Activated T-cell treated with anti-CD3 and anti-CD28 coated beads, Interleukin-2, amount 50 U/mL, for 72 hours (primary cell): Measurements from ENCODE around the gene KCNIP1. TPM values are rescaled to one million over a fixed set of nuclear protein-coding genes. Genes with fewer than 3 reads are reported as not detected.

Experiments
- ATAC-seq, 2 donors: fragments of 150-1000 bp; cut with Tn5 transposase; replicated peaks in 1 of 2; 2 replicates each; pipeline ENCODE4 v1.10.0; 2021; ENCODE audit warnings: moderate library complexity in 2 of 2, mild to moderate bottlenecking in 1 of 2
- DNase-seq, 2 donors: peaks; one replicate each; pipeline ENCODE4 v3.0.0; 2021 to 2022; ENCODE audit warnings: mixed read lengths in 1 of 2
- H3K27ac Mint-ChIP-seq: one replicate; pipeline ENCODE4 v1.8.0; 2022; ENCODE audit warnings: mild to moderate bottlenecking, moderate library complexity, mixed read lengths
- H3K27me3 Mint-ChIP-seq: one replicate; pipeline ENCODE4 v1.8.0; 2022; ENCODE audit warnings: low read depth, mixed read lengths
- H3K36me3 Mint-ChIP-seq, 2 donors: one replicate each; pipeline ENCODE4 v1.8.0; 2022; ENCODE audit warnings: mixed read lengths in 2 of 2, mild to moderate bottlenecking in 1 of 2; ENCODE audit not compliant: insufficient read depth in 2 of 2
- H3K4me1 Mint-ChIP-seq: one replicate; pipeline ENCODE4 v1.8.0; 2022; ENCODE audit warnings: low read depth, mixed read lengths
- H3K4me3 Mint-ChIP-seq, 2 donors: one replicate each; pipeline ENCODE4 v1.8.0; 2022; ENCODE audit warnings: mild to moderate bottlenecking in 2 of 2, mixed read lengths in 2 of 2, moderate library complexity in 2 of 2
- H3K9me3 Mint-ChIP-seq, 2 donors: one replicate each; pipeline ENCODE4 v1.8.0; 2022; ENCODE audit warnings: mixed read lengths in 2 of 2
- total RNA-seq, 2 donors: library from RNA; stranded (reverse); gene quantifications; one replicate each; pipeline ENCODE4 v1.2.3, GENCODE V29; 2022

The KCNIP1 gene
- total RNA-seq, 2 donors from 2014 or later, result not detected

DNA sequence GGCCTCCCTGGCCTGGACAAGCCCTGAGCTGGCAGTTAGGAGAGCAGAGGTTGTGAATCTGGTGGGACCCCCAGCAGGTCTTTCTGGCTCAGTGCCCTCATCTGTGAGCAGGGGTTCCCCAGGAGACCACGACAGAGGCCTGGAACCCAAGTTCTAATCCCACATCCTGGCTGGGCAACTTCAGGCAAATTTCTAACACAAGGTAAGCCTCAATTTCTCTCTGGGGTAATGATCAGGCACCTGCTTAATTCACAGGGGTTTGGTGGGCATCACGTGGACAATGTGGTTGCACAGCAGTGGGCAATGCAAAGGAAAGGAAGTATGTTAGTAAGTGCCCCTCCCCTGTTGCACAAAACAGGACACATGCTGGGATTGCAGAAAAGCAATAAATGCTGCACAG lies 1.9 kb upstream of the KCNIP1 start:
- Mint-ChIP-seq H3K4me3 (no peak overlapping the region), H3K27ac (no peak overlapping the region), H3K9me3 (no peaks in the 10 kb centered on the region), H3K4me1 (no peaks in the 10 kb centered on the region), H3K36me3 (peaks cover 0 to 2% of the 10 kb centered on the region in 2 donors), H3K27me3 (peaks cover 60% of the 10 kb centered on the region)
- no peak for DNase-seq
- no peak for ATAC-seq

DNA sequence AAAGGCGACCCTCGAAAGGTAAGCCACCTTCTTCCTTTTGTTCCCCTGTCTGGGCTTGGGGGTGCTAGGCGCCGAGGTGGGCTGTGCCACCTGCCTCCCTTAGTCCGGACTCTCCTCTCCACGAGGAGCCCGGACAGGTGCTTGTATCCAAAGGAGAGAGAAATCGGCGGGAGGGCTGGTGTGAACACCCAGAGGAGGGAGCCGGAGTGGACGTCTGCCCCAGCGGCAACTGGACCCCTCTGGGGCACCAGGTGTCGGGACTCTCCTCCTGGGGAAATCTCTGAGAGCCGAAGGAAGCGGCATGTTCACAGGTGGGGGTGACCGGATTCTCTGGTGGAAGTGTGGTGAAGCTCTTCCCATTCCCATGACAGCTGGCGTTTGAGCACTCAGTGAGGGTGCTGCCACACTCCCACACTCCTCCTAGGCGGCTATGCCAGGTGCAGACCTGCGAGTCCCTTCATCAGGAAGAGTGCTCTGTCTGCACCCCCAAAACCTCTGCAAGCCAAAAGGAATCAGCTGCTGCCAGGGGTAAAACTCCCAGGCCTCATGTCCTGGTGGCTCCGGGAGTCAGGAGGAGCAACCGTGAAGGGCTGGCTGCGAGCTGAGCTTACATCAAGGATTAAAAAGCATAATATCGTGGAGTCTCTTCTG lies 921 bp downstream of the KCNIP1 start:
- H3K36me3 Mint-ChIP-seq, result peaks cover 0 to 2% of the 10 kb centered on the region in 2 donors
- no peaks in the 10 kb centered on the region for H3K4me1 Mint-ChIP-seq
- H3K27ac Mint-ChIP-seq, result no peak overlapping the region
- peaks cover 51% of the 10 kb centered on the region for H3K27me3 Mint-ChIP-seq
- no peak for ATAC-seq
- H3K4me3 Mint-ChIP-seq, result no peak overlapping the region
- DNase-seq, result no peak
- no peaks in the 10 kb centered on the region for H3K9me3 Mint-ChIP-seq

DNA sequence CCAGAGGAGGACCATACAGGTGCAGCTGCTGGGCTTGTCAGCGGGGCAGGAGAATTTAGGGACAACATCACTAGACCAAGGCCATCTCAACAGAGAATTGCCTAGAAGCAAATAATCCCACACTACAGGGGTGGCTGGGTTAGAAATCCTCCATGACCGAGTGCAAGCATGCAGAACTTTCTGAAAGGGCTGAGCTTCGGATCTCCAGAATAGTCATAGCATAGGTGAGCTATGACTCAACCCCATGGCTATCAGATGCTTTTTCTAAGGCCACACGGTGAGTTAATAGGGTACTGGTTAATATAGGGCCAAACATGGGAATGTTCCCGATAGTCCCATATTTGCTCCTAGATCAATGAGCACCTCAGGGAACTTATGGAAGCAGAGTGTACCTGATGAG lies 4.2 kb downstream of the KCNIP1 start:
- no peak for DNase-seq
- no peak overlapping the region for H3K27ac Mint-ChIP-seq
- H3K36me3 Mint-ChIP-seq, result no peaks in the 10 kb centered on the region
- ATAC-seq, result no peak
- H3K9me3 Mint-ChIP-seq, result no peaks in the 10 kb centered on the region
- no peaks in the 10 kb centered on the region for H3K4me1 Mint-ChIP-seq
- H3K27me3 Mint-ChIP-seq, result peaks cover 21% of the 10 kb centered on the region
- H3K4me3 Mint-ChIP-seq, result no peak overlapping the region

DNA sequence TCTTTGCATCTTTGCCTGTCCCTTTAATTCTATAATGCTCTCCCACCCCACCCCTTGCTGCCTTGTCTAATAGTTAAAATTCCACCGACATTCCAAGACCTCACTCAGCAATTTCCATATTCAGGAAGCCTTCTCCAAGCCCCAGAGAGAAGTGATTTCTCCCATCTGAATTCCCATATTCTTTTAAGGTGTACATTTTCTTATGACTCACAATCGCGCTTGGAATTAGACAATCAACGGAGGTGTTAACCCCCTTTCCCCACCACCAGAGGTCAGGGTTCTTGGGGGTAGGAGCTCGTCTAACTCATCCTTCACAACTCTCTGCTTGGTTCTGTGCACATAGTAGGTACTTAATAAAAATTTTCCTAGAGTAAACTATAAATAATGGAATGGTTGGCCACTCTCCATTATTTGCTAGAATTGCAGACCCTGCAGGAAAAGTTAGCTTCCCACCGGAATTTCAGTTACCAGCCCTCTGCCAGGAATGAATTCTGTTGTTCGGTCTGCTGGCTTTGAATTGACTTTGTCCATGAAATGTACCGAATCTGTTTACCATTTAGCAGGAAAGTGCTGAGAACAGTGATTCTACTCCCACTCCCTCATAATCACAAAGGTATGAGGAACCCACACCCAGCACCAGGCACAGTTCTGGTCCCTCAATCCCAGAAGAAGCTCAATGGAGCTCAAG lies 5.0 kb downstream of the KCNIP1 start:
- no peak overlapping the region for H3K4me3 Mint-ChIP-seq
- no peaks in the 10 kb centered on the region for H3K4me1 Mint-ChIP-seq
- peaks cover 21% of the 10 kb centered on the region for H3K27me3 Mint-ChIP-seq
- H3K27ac Mint-ChIP-seq, result no peak overlapping the region
- H3K36me3 Mint-ChIP-seq, result no peaks in the 10 kb centered on the region
- no peaks in the 10 kb centered on the region for H3K9me3 Mint-ChIP-seq
- DNase-seq, result no peak
- no peak for ATAC-seq

DNA sequence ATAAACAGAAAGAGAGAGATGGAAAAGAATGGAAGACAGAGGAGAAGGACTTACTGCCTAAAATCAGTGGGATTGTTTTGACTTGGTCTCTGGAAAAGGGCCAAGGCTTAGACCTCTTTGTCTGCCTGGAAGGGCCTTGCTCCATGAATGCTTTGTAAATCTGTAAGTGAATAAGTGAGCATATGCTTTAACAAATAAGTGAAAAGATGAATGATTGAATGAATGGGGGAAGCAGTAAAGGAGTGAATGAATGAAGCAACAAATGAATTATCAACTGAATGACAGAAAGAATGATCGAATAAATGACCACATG lies 5.5 kb downstream of the KCNIP1 start:
- Mint-ChIP-seq H3K27ac (no peak overlapping the region), H3K4me1 (no peaks in the 10 kb centered on the region), H3K36me3 (no peaks in the 10 kb centered on the region), H3K27me3 (peaks cover 21% of the 10 kb centered on the region), H3K4me3 (no peak overlapping the region), H3K9me3 (no peaks in the 10 kb centered on the region)
- no peak for DNase-seq
- no peak for ATAC-seq

DNA sequence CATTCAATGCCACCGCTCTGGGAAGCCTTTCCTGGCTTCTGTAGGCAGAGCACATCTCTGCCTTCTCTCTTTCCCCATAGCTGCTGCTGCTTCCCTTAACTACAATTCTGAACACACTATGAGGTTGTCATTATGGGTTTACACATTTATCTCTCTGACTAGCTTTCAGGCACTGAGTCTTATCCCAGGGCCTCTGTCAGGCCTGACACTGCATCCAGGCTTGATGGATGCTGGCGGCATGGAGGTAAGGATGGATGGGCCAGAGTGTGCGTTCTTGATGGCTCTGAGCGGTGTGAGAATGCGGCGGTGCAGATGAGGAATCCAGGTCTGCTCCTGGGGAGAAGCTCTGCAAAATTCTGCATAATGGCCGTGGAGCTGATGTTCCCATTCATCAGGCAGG lies 6.3 kb downstream of the KCNIP1 start:
- H3K9me3 Mint-ChIP-seq, result no peaks in the 10 kb centered on the region
- H3K27ac Mint-ChIP-seq, result no peak overlapping the region
- no peak for DNase-seq
- no peaks in the 10 kb centered on the region for H3K4me1 Mint-ChIP-seq
- no peak for ATAC-seq
- no peak overlapping the region for H3K4me3 Mint-ChIP-seq
- H3K27me3 Mint-ChIP-seq, result peaks cover 13% of the 10 kb centered on the region
- H3K36me3 Mint-ChIP-seq, result no peaks in the 10 kb centered on the region

DNA sequence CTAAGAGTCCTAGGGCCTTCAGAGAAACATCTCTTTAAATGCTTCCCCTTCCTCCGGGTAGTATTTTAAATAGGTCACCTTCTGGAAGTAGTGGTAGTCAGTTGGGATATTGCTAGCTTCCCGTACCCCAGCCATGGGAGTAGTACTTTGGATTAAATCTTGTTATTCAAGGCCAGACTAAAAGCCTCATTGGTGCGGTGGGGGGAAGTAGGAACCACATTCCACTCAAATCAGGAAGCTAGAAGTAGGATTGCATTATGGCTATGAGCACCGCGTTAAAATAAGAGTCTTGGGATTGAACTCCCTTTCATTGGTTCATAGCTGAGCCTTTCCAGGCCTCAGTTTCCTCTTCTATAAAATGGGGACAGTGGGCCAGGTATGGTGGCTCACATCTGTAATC lies 6.7 kb downstream of the KCNIP1 start:
- H3K27me3 Mint-ChIP-seq, result peaks cover 8% of the 10 kb centered on the region
- ATAC-seq (no peak), DNase-seq (no peak)
- H3K9me3 Mint-ChIP-seq, result no peaks in the 10 kb centered on the region
- no peak overlapping the region for H3K27ac Mint-ChIP-seq
- H3K4me1 Mint-ChIP-seq, result no peaks in the 10 kb centered on the region
- H3K4me3 Mint-ChIP-seq, result no peak overlapping the region
- no peaks in the 10 kb centered on the region for H3K36me3 Mint-ChIP-seq

DNA sequence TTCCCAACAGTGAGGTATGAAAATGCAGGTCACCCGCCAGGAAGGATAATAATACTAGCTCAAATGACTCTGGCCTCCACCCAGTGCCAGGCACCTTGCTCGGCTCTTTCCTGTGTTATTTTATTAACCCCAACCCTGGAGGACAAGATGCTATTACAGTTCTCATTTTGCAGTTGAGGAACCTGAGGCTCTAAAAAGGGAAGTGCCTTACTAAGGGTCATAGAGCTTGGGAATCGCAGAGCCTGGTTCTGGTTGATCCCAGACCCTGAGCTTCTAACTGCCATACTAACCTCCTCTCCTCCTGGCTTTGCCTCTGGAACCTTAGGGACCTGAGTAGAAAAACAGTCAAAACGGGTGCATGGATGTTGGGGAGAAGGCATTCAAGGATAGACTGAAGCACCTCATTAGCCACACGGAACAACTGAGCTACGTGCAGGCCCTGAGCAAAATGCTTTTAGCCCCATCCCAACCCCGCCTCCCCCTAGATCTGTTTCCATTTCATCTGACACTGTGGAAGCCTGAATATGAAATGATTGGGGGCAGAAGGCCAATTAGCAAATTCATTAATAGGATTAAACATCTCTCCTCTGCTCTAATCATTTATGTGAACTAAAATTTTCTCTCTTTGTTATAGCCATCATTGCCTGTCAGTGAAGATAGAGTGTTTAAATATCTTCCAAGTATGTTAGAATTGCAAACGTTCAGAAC lies 7.9 kb downstream of the KCNIP1 start:
- no peak for DNase-seq
- Mint-ChIP-seq H3K27me3 (peaks cover 6% of the 10 kb centered on the region), H3K36me3 (no peaks in the 10 kb centered on the region), H3K4me1 (no peaks in the 10 kb centered on the region), H3K27ac (no peak overlapping the region), H3K4me3 (no peak overlapping the region), H3K9me3 (no peaks in the 10 kb centered on the region)
- ATAC-seq, result no peak

DNA sequence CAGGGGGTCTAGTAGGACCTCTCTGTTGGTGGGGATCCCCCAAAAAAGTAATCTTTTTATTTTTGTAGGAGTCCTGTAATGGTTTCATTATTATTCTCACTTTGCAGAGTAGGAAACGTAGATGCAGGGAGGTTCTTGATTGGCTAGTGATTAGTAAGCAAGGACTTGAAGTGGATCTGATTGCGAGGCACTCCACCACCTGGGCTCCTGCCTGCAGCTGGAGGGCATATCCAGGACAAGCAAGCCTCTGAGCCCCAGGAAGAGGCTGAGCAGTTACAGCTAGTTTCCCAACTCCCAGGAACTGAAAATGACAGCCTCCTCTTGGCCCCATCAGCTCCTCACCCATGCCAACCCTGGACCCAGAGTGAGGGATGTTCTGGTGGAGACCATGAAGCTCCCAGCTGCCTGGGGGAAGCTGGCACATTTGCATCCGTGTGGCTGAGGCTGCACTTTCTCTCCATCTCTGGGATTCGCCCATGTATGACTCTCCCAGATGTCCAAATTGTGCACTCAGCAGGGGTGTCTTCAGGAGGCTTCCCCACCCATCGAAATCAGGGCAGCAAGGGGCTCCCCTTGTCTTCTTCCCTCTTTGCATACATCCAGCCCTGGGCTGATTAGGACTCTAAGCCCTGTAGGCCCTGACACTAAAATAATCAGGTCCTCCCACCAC lies 10.2 kb downstream of the KCNIP1 start:
- DNase-seq (no peak), ATAC-seq (no peak)
- Mint-ChIP-seq H3K4me3 (no peak overlapping the region), H3K4me1 (no peaks in the 10 kb centered on the region), H3K27me3 (peaks cover under 1% of the 10 kb centered on the region), H3K27ac (no peak overlapping the region), H3K36me3 (no peaks in the 10 kb centered on the region), H3K9me3 (no peaks in the 10 kb centered on the region)

DNA sequence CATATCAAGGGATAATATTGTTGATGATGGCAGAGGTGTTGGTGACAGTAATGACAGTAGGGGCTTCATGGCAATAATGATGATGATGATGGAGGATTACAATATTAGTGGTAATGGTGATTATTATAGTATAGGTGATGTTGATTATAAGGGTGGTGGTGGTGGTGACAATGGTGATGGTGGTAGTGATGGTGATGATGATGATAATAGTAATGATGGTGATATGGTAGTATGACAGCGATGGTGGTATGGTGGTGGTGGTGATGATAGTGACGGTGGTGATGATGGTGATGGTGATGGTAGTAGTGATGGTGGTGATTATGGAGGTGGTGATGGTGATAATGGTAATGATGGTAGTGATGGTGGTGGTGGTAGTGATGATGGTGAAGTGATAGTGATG lies 13.6 kb downstream of the KCNIP1 start:
- Mint-ChIP-seq H3K27me3 (peaks cover 16% of the 10 kb centered on the region), H3K4me1 (no peaks in the 10 kb centered on the region), H3K27ac (no peak overlapping the region), H3K9me3 (no peaks in the 10 kb centered on the region), H3K4me3 (no peak overlapping the region), H3K36me3 (no peaks in the 10 kb centered on the region)
- ATAC-seq (no peak), DNase-seq (no peak)

DNA sequence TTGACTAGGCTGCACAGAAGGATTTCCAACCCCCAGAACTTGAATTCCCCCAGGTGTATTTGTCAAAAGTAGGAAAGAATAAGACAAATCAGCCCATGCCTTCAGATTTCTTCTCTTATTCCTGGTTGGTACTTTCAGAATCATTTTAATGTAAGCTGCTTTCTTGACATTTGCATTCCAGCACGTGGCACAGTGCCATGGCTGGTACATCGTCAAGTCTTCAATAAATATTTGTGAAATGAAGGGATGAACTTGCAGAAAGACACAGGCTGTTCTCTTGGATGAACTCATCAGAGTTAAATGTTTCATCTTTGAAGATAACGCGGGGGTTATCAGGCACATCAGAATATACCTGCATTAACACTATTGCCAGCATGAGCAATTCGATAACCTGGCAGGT lies 14.5 kb downstream of the KCNIP1 start:
- Mint-ChIP-seq H3K27ac (no peak overlapping the region), H3K36me3 (no peaks in the 10 kb centered on the region), H3K9me3 (no peaks in the 10 kb centered on the region), H3K4me1 (no peaks in the 10 kb centered on the region), H3K4me3 (no peak overlapping the region), H3K27me3 (peaks cover 16% of the 10 kb centered on the region)
- ATAC-seq (no peak), DNase-seq (no peak)

DNA sequence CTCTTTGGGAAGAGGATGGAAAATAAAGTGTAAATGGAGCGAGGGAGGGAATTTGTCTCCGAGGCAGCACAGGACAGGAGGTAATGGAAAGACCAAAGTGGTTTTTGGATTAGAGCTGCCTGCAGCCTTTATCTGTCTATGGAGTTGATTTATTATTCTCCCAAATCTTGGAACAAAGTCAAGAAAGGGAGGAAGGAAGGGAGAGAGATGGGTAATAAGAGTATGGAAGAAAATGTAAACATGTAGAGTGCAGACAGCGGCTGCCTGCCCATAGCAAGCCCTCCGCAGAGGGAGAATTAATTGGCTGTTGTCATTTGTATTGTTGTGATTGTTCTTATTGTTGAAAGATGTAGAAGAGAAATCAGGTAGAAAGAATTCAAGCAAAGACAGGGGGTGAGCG lies 15.7 kb downstream of the KCNIP1 start:
- Mint-ChIP-seq H3K9me3 (no peaks in the 10 kb centered on the region), H3K36me3 (no peaks in the 10 kb centered on the region), H3K4me1 (no peaks in the 10 kb centered on the region), H3K27ac (no peak overlapping the region), H3K4me3 (no peak overlapping the region), H3K27me3 (peaks cover 26% of the 10 kb centered on the region)
- ATAC-seq (no peak), DNase-seq (no peak)

DNA sequence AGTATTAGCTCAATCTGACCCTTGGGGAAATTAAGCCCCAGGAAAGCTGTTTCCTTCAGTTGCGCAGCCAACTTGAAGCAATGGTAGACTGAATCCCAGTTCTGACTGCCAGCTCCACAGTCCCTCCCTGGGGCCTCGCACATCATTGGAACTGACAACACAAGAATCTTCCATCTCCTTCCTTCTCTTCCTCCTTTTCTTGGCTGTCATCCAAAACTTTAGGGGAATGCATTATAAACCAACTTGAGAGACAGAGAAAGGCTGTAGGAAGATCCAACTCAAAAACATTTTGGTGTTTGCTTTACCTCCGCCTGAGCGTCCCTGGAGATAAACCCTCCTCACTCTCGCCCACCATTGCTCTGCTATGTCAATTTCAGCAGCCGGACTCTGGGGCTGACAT lies 16.6 kb downstream of the KCNIP1 start:
- no peak overlapping the region for H3K27ac Mint-ChIP-seq
- H3K9me3 Mint-ChIP-seq, result no peaks in the 10 kb centered on the region
- no peak for DNase-seq
- peaks cover 26% of the 10 kb centered on the region for H3K27me3 Mint-ChIP-seq
- no peaks in the 10 kb centered on the region for H3K4me1 Mint-ChIP-seq
- no peak overlapping the region for H3K4me3 Mint-ChIP-seq
- no peaks in the 10 kb centered on the region for H3K36me3 Mint-ChIP-seq
- no peak for ATAC-seq
